HL-60/S4 treated with retinoic acid at 250 ng/mL for 4 days and 3 days (cell line): Measurements from ENCODE around the gene PRAMEF17.
"Not testable (repeated sequence)": the region's sequence is repeated elsewhere in the genome, so short reads cannot be mapped to it uniquely, and the experiment has no call there.

ENCODE experiments used
- in situ Hi-C: fragments of 300-500 bp; cut with MboI; formaldehyde crosslinking; loops from 2 replicates; pipeline ENCODE4 v1.7.0; 2022; ENCODE audit warnings: low sequenced_read_pairs

The PRAMEF17 gene

DNA sequence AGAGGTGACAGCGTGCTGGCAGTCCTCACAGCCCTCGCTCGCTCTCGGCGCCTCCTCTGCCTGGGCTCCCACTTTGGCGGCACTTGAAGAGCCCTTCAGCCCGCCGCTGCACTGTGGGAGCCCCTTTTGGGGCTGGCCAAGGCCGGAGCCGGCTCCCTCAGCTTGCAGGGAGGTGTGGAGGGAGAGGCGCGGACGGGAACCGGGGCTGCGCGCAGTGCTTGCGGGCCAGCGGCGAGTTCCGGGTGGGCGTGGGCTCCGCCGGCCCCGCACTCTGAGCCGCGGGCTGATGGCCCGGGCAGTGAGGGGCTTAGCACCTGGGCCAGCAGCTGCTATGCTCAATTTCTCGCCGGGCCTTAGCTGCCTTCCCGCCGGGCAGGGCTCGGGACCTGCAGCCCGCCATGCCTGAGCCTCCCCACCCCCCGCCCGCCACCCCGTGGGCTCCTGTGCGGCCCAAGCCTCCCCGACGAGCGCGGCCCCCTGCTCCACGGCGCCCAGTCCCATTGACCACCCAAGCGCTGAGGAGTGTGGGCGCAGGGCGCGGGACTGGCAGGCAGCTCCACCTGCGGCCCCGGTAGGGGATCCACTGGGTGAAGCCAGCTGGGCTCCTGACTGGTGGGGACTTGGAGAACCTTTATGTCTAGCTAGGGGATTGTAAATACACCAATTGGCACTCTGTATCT lies 49.8 kb downstream of the PRAMEF17 start:
- in situ Hi-C loops = not testable (repeated sequence)
